ENCODE data around the gene SBF1. TPM values are rescaled to one million over a fixed set of nuclear protein-coding genes. Genes with fewer than 3 reads are reported as not detected.

Gene SBF1
- total and polyA plus RNA-seq, 2 of the 13 experiments (the other 11 are each of a cell fraction or from before 2014, with no cell fraction given) = 31.7 to 40.9 TPM

DNA sequence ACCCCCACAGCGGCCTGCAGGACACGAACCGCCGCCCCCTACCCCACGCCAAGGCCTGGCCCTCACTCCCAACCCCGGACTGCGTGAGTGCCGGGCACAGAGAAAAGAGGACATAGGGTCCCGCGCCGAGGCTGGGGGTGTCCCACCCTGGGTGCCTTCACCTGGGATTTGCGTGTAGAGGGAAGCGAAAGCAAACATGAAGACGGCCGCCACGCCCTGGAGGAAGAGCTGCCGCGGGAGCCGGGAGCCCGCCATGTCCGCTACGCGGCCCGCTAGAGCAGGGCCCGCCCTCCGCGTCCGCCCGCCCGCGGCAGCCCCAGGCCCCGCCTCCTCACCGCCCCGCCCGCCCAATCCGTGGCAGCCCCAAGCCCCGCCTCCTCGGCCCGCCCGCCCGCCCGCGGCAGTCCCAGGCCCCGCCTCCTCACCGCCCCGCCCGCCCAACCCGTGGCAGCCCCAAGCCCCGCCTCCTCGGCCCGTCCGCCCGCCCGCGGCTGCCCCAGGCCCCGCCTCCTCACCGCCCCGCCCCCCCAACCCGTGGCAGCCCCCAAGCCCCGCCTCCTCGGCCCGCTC, 32.7 kb upstream of the SBF1 start, which contains the start of gene LMF2 (continued):
- TF ChIP-seq, protein P1, sequence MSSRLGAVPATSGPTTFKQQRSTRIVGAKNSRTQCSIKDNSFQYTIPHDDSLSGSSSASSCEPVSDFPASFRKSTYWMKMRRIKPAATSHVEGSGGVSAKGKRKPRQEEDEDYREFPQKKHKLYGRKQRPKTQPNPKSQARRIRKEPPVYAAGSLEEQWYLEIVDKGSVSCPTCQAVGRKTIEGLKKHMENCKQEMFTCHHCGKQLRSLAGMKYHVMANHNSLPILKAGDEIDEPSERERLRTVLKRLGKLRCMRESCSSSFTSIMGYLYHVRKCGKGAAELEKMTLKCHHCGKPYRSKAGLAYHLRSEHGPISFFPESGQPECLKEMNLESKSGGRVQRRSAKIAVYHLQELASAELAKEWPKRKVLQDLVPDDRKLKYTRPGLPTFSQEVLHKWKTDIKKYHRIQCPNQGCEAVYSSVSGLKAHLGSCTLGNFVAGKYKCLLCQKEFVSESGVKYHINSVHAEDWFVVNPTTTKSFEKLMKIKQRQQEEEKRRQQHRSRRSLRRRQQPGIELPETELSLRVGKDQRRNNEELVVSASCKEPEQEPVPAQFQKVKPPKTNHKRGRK (CRISPR knock-in tag; IDR thresholded peaks at IDR 0.05) = no peak
- TF ChIP-seq SAP130 (CRISPR knock-in tag; IDR thresholded peaks at IDR 0.05; ENCODE audit: low read depth) = peak; percentile 78
- no peak for TF ChIP-seq ZNF644 (CRISPR knock-in tag; IDR thresholded peaks at IDR 0.05; ENCODE audit: low read depth)
- TF ChIP-seq, protein P2, sequence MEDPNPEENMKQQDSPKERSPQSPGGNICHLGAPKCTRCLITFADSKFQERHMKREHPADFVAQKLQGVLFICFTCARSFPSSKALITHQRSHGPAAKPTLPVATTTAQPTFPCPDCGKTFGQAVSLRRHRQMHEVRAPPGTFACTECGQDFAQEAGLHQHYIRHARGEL (CRISPR knock-in tag; IDR thresholded peaks at IDR 0.05) = no peak
- 0 out of 2 replicates have a peak, but pooled peaks have one; percentile 31 for TF ChIP-seq STAT5B (CRISPR knock-in tag; IDR thresholded peaks at IDR 0.05)
- no peak for TF ChIP-seq SRSF4 (IDR thresholded peaks at IDR 0.05; ENCODE audit: low read depth, low read length, poor library complexity, severe bottlenecking)
- TF ChIP-seq ZNF484 (CRISPR knock-in tag; IDR thresholded peaks at IDR 0.05; ENCODE audit: borderline replicate concordance, low read depth) = no peak
- no peak for TF ChIP-seq ZNF720 (CRISPR knock-in tag; IDR thresholded peaks at IDR 0.05)
- TF ChIP-seq ZNF629 (CRISPR knock-in tag; conservative IDR thresholded peaks at IDR 0.05) = no peak
- TF ChIP-seq CCAR2 (optimal IDR thresholded peaks at IDR 0.05; ENCODE audit: low read depth, low read length) = no peak
- TF ChIP-seq, protein P3, sequence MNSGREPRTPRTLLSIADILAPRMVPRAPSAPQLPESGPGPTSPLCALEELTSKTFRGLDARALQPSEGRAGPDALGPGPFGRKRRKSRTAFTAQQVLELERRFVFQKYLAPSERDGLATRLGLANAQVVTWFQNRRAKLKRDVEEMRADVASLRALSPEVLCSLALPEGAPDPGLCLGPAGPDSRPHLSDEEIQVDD (CRISPR knock-in tag; IDR thresholded peaks at IDR 0.05; ENCODE audit: borderline replicate concordance) = no peak
- TF ChIP-seq NKX3-1 (CRISPR knock-in tag; IDR thresholded peaks at IDR 0.05) = no peak
- TF ChIP-seq ZNF260 (CRISPR knock-in tag; IDR thresholded peaks at IDR 0.05; ENCODE audit: borderline replicate concordance, low read depth) = no peak
- TF ChIP-seq CBX2 (IDR thresholded peaks at IDR 0.05; ENCODE audit: low read depth, low read length) = no peak
- TF ChIP-seq CBX2 (CRISPR knock-in tag; IDR thresholded peaks at IDR 0.05; ENCODE audit: low read depth) = no peak
- 0 out of 2 replicates have a peak, but pooled peaks have one; percentile 57 for TF ChIP-seq PAX8 (CRISPR knock-in tag; IDR thresholded peaks at IDR 0.05; ENCODE audit: borderline replicate concordance)
- no peak for TF ChIP-seq NFRKB (IDR thresholded peaks at IDR 0.05)
- no peak for TF ChIP-seq ZKSCAN5 (CRISPR knock-in tag; IDR thresholded peaks at IDR 0.05)
- TF ChIP-seq FOXP1 (IDR thresholded peaks at IDR 0.05) = no peak
- TF ChIP-seq FOXP1 (CRISPR knock-in tag; IDR thresholded peaks at IDR 0.05) = no peak
- TF ChIP-seq ZNF598 (CRISPR knock-in tag; IDR thresholded peaks at IDR 0.05; ENCODE audit: borderline replicate concordance) = no peak
- TF ChIP-seq JUNB (CRISPR knock-in tag; IDR thresholded peaks at IDR 0.05; ENCODE audit: borderline replicate concordance) = no peak
- TF ChIP-seq NFATC3 (CRISPR knock-in tag; IDR thresholded peaks at IDR 0.05) = no peak
- TF ChIP-seq, protein P4, sequence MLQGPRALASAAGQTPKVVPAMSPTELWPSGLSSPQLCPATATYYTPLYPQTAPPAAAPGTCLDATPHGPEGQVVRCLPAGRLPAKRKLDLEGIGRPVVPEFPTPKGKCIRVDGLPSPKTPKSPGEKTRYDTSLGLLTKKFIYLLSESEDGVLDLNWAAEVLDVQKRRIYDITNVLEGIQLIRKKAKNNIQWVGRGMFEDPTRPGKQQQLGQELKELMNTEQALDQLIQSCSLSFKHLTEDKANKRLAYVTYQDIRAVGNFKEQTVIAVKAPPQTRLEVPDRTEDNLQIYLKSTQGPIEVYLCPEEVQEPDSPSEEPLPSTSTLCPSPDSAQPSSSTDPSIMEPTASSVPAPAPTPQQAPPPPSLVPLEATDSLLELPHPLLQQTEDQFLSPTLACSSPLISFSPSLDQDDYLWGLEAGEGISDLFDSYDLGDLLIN (CRISPR knock-in tag; IDR thresholded peaks at IDR 0.05; ENCODE audit: borderline replicate concordance) = peak; percentile 67; the same call in 1 of the 2 replicates

Measured in HepG2 (cell line).